HPDE6-E6E7 (cell line): Measurements from ENCODE around the gene UBE2G1.
"Not testable (repeated sequence)": the region's sequence is repeated elsewhere in the genome, so short reads cannot be mapped to it uniquely, and the experiment has no call there.

ENCODE experiments used
- DNase-seq: peaks from one replicate; pipeline ENCODE4 v3.0.0; 2011; ENCODE audit warnings: missing footprints; ENCODE audit errors: extremely low spot score

Gene UBE2G1

GRCh38 chr17:4366327-4367063 is at the start of gene UBE2G1:
Gene UBE2G1 (minus strand): TSS chr17:4366675. CDS start chr17:4366316, 359 bp downstream.
- peak; percentile 93 for DNase-seq

GRCh38 chr17:4412933-4413831 is 46.7 kb upstream of the UBE2G1 start:
- DNase-seq: peak; percentile 79

- DNase-seq: no peak
Measured at GRCh38 chr17:4411201-4411600, 44.7 kb upstream of the UBE2G1 start.

GRCh38 chr17:4409659-4410058 is 43.2 kb upstream of the UBE2G1 start:
- no peak for DNase-seq

- DNase-seq: no peak
Measured at GRCh38 chr17:4407851-4408250, 41.4 kb upstream of the UBE2G1 start.

- DNase-seq: no peak
Measured at GRCh38 chr17:4407216-4407615, 40.7 kb upstream of the UBE2G1 start.

- no peak for DNase-seq
Measured at GRCh38 chr17:4406386-4406785, 39.9 kb upstream of the UBE2G1 start.

- no peak for DNase-seq
Measured at GRCh38 chr17:4405699-4406098, 39.2 kb upstream of the UBE2G1 start.

- no peak for DNase-seq
Measured at GRCh38 chr17:4405038-4405669, 38.7 kb upstream of the UBE2G1 start.

GRCh38 chr17:4397840-4398239 is 31.4 kb upstream of the UBE2G1 start:
- no peak for DNase-seq

GRCh38 chr17:4395111-4395478 is 28.6 kb upstream of the UBE2G1 start:
- no peak for DNase-seq

- DNase-seq: peak; percentile 88
Measured at GRCh38 chr17:4394208-4395110, 28.0 kb upstream of the UBE2G1 start.

- DNase-seq: peak; percentile 92
Measured at GRCh38 chr17:4393806-4394205, 27.3 kb upstream of the UBE2G1 start.

GRCh38 chr17:4389079-4389478 is 22.6 kb upstream of the UBE2G1 start:
- DNase-seq: no peak

- DNase-seq: no peak
Measured at GRCh38 chr17:4387137-4387536, 20.7 kb upstream of the UBE2G1 start.

GRCh38 chr17:4386406-4386805 is 19.9 kb upstream of the UBE2G1 start:
- no peak for DNase-seq

- no peak for DNase-seq
Measured at GRCh38 chr17:4381690-4382671, 15.5 kb upstream of the UBE2G1 start.

- DNase-seq: no peak
Measured at GRCh38 chr17:4378626-4379025, 12.2 kb upstream of the UBE2G1 start.

GRCh38 chr17:4377247-4377646 is 10.8 kb upstream of the UBE2G1 start:
- DNase-seq: not testable (repeated sequence)

GRCh38 chr17:4375796-4376440 is 9.4 kb upstream of the UBE2G1 start:
- not testable (repeated sequence) for DNase-seq
